ENCODE measurements around the gene OSBPL8.

DNA sequence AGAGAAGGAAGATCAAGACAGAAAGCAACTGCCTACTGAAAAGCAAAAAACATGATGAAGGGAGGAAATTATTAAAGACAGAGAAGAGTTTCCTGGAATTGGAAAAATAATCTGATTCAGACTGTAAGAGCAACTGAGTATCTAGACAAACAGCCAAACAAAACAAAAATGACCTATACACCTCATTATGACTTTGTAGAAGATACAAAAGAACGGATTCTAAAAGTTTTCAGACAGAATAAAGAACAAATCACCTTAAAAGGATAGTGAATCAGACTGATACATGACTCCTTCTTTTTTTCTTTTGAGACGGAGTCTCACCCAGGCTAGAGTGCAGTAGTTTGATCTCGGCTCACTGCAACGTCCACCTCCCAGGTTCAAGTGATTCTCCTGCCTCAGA lies 10.4 kb downstream of the OSBPL8 start:
- TF ChIP-seq POLR2A (IDR thresholded peaks at IDR 0.05) (no peak), POLR2AphosphoS5 (IDR thresholded peaks at IDR 0.05) (no peak)
- TF ChIP-seq, protein P1, sequence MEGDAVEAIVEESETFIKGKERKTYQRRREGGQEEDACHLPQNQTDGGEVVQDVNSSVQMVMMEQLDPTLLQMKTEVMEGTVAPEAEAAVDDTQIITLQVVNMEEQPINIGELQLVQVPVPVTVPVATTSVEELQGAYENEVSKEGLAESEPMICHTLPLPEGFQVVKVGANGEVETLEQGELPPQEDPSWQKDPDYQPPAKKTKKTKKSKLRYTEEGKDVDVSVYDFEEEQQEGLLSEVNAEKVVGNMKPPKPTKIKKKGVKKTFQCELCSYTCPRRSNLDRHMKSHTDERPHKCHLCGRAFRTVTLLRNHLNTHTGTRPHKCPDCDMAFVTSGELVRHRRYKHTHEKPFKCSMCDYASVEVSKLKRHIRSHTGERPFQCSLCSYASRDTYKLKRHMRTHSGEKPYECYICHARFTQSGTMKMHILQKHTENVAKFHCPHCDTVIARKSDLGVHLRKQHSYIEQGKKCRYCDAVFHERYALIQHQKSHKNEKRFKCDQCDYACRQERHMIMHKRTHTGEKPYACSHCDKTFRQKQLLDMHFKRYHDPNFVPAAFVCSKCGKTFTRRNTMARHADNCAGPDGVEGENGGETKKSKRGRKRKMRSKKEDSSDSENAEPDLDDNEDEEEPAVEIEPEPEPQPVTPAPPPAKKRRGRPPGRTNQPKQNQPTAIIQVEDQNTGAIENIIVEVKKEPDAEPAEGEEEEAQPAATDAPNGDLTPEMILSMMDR (IDR thresholded peaks at IDR 0.05): no peak
